Hepatocyte (in vitro differentiated cells): ENCODE measurements around the gene USP20.

Experiments used
- CTCF ChIP-seq: fragments of 200-600 bp; sonication (generic); IDR thresholded peaks from 2 replicates; pipeline ENCODE4 v1.5.1; 2016; ENCODE audit warnings: antibody characterized with exemption, mild to moderate bottlenecking; ENCODE audit not compliant: poor library complexity
- EZH2 ChIP-seq: fragments of 200-600 bp; sonication (generic); IDR thresholded peaks from 2 replicates; pipeline ENCODE4 v1.6.1; 2016; ENCODE audit warnings: antibody characterized with exemption, mild to moderate bottlenecking, borderline replicate concordance
- EZH2phosphoT487 ChIP-seq: fragments of 200-600 bp; sonication (generic); IDR thresholded peaks from one replicate; pipeline ENCODE4 v1.6.1; 2018; ENCODE audit warnings: antibody characterized with exemption, mild to moderate bottlenecking, low read depth, moderate library complexity; ENCODE audit not compliant: unreplicated experiment, severe bottlenecking

- TF ChIP-seq CTCF: no peak
- no peak for TF ChIP-seq EZH2
- no peak for TF ChIP-seq EZH2phosphoT487
Observed at GRCh38 chr9:129908906-129909305, 73.6 kb downstream of the USP20 start.
